ENCODE data around the gene ERICH6.

The ERICH6 gene

DNA sequence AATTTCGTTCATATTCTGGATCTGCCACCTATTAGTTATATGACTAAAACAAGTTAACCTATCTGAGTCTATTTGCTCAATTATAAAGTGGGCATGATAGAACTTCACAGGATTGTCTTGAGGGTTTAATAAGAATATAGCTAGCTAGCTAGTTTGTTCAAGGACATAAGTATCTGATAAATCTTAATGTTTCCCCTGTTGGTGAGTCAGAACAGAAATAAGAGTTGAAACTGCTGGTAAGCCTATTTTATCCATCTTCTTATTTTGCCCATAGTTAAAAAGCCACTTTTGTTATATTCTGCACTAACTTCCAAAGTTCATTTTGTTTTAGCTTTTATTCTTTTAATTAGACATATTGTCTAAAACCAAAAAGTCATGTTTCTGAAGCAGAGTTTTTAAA lies 91.2 kb downstream of the ERICH6 start:
- DNase-seq = no peak

DNA sequence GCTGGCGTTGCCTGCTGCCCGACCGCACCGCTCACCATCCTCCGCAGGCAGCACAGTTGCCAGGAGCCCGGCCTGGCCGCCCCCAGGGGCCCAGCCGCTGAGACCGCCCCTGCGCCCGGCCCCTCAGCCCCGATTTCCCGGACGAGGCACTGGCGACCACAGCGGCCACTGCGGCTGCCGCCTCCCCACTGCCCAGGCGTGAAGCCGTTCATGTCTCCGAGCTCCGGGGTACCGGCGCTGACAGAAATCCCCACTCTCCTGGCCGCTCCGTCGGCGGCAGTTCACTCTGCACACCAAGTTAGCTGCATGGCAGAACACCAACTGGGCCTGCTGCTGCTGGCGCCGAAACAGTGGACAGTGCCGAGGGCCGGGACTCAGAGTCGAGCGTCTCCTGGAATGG lies 92.1 kb downstream of the ERICH6 start:
- no peak for DNase-seq

DNA sequence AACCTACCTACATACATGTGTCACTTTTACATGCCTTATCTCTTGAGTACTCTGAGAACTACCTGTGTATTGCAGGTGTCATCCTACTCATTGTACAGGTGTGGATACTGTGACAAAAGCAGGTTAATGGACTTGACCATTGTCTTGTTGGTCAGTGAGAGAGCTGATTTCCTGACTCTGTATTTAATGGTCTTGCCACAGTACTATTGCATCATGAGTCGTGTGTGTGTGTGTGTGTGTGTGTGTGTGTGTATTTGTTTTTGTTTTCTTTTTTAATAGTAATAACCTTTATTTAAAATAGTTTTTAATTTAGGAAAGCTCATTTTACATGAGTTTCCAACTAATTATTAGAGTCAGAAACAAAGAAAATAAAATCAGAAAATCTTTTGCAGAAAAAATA lies 92.9 kb downstream of the ERICH6 start:
- DNase-seq = no peak

DNA sequence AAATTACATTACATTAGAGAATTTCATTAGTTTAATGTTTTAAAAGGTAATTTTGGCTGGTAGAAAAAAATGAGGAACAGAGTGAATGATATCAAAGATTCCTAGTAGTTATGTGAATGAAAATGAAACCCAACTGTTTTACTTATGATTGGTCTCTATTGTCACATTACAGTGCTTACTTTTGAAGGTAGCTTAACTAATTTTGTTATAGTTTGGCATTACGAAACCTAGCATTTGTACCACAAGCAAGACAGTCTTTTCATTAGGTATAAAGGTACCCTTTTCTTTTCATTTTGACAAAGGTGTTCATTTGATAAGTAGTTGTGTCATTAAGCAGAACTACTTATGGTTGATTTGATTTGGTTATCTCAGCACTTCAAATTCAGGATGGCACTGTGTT lies 93.7 kb downstream of the ERICH6 start:
- no peak for DNase-seq
